ENCODE data around the gene EFNA1.

DNA sequence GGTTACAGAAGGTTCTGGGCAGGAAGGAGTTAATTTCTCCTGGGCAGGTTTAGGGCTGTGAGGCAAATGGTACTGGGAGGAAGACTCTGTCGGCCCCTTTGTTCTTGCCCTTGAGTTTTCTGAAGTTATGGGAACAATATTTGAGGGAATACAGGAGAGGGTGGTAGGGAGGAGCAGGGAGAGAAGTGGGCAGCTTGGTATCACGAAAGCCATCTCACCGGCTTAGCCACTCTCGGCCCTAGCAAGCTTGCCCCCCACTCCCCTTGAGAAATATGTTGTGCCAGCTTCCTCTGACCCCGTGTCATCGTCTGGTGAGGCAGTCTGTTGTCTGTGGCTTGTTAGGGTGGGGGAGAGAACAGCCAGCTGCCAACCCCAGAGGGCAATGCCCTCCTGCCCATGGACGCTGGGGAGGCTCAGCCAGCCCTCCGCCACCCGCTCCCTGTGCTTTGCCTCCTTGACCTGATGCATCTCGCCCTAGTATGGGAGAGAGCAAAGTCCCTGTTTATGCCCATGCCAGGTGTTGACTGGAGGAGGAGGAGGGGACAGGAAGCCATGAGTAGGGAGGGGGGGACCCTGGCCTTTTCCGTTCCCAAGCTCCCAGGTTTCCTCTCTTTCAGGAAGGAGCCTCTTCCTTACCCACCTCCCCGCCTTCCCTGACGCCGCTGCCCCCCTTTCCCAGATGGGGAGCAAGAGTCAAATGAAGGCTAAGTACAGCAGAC lies 1.2 kb downstream of the EFNA1 start:
- TF ChIP-seq POLR2A (IDR thresholded peaks at IDR 0.05; ENCODE audit: low read length) (no peak), GATA1 (IDR thresholded peaks at IDR 0.05; ENCODE audit: low read depth, low read length) (no peak)

All from erythroblast (primary cell).